Kidney epithelial cell (primary cell): ENCODE results near the gene METTL26. TPM values are rescaled to one million over a fixed set of nuclear protein-coding genes. Genes with fewer than 3 reads are reported as not detected.

Experiments
- DNase-seq: peaks from one replicate; pipeline ENCODE4 v3.0.0-alpha.2; 2010; ENCODE audit warnings: low read depth
- H3K27me3 ChIP-seq: 2 replicates; pipeline ENCODE4 v1.6.0; 2011; ENCODE audit warnings: low read length; ENCODE audit not compliant: control insufficient read depth, insufficient read depth
- H3K36me3 ChIP-seq: 2 replicates; pipeline ENCODE4 v1.5.1; 2011; ENCODE audit warnings: low read length; ENCODE audit not compliant: control insufficient read depth, insufficient read depth
- H3K4me3 ChIP-seq: 2 replicates; pipeline ENCODE4 v1.5.1; 2011; ENCODE audit warnings: low read depth, mild to moderate bottlenecking, control low read depth, low read length
- total RNA-seq: library from RNA; depleted of rRNA; stranded (reverse); fragments of >200 nt; gene quantifications from 2 replicates; pipeline ENCODE4 v1.2.3, GENCODE V29; 2015
- TF ChIP-seq, protein P1 (sequence below): IDR thresholded peaks from 2 replicates; pipeline ENCODE4 v1.5.1; 2011; ENCODE audit warnings: mild to moderate bottlenecking, moderate library complexity, low read length, control low read depth, inconsistent platforms; ENCODE audit not compliant: insufficient read depth, poor library complexity, severe bottlenecking

The METTL26 gene
- total RNA-seq, 1 donor from 2014 or later = 170 TPM

DNA sequence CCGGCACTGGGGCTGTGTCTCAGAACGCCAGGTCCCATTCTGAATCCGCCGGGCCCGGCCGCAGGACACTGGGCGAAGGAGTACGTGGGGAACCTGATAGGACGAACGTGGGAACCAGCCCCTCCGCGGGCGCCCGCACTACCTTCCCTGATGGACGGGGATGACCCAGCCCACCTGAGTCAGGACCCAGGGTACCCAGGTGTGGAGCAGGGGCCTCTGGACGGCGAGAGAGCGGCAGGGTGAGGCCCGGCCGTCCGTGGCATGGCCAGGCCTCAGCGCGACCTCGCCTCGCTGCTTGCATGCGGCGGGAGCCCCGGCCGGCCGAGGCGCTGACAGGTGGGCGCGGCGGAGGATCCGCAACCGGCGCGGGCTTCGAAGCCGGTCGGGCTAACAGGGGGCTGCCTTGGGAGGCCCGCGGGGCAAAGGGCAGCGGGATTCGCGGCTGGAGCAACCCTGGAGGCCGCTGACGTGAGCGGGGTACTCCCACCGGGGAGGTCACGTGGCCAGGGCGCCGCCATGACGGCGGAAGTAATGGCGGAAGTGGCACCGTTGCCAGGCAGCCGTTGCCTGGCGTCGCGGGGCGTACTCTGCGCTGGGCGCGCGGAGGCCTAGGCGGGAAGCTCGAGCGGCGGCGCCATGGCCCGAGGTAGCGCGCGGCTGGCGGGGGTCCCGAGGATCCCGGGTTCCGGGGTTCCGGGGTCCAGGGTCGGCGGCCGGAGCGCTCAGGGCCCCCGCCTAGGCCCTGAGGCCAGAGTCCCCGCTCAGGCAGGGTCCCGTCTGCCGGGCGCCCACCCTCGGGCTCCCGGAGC, 12.9 kb upstream of the METTL26 start, which contains the start of gene WDR90:
WDR90 (plus strand) TSS at position 585 of the 809 bp plus-strand sequence; CDS start at position 637, 52 bp downstream.
- Histone ChIP-seq H3K36me3 (no peaks in the 10 kb centered on the region), H3K27me3 (no peaks in the 10 kb centered on the region), H3K4me3 (peak within 1 kb of the TSS; percentile 53)
- TF ChIP-seq, protein P1, sequence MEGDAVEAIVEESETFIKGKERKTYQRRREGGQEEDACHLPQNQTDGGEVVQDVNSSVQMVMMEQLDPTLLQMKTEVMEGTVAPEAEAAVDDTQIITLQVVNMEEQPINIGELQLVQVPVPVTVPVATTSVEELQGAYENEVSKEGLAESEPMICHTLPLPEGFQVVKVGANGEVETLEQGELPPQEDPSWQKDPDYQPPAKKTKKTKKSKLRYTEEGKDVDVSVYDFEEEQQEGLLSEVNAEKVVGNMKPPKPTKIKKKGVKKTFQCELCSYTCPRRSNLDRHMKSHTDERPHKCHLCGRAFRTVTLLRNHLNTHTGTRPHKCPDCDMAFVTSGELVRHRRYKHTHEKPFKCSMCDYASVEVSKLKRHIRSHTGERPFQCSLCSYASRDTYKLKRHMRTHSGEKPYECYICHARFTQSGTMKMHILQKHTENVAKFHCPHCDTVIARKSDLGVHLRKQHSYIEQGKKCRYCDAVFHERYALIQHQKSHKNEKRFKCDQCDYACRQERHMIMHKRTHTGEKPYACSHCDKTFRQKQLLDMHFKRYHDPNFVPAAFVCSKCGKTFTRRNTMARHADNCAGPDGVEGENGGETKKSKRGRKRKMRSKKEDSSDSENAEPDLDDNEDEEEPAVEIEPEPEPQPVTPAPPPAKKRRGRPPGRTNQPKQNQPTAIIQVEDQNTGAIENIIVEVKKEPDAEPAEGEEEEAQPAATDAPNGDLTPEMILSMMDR = no peak
- peak; percentile 62 for DNase-seq

DNA sequence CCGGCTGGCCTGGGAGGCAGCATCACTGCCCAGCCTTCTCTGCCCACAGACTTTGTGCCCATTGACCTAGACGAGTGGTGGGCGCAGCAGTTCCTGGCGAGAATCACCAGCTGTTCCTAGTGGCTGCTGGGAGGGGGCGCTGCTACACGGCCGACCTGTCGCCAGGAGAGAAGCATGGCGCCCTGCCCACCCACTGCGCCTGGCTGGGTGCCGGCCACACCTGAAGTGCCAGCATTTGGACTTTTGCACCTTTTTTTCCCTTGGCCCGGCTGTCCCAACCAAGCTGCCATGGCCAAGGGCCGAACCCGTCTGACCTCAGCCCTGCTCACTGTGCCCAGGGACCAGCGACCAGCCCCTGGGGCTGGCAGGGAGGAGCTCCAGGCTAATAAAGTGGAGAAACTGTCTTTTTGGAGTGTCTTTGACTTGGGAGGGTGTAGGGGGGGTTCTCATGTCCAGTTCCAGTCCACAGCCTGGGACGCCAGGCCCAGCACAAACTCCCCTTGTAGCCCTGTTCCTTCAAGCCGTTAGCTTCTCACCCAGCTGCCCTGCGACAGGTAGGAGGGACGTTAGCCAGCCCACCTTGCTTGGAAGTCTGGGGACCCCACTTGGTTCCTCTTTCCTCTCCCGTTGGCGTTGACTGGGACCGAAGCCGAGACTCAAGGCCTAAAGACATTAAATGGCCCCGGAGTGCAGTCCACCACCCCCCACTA, 12.1 kb upstream of the METTL26 start:
- H3K27me3 ChIP-seq = no peaks in the 10 kb centered on the region
- peak overlapping the region; percentile 53 for H3K4me3 ChIP-seq
- H3K36me3 ChIP-seq = no peaks in the 10 kb centered on the region
- DNase-seq = no peak
- TF ChIP-seq, protein P1 = peak; percentile 53

DNA sequence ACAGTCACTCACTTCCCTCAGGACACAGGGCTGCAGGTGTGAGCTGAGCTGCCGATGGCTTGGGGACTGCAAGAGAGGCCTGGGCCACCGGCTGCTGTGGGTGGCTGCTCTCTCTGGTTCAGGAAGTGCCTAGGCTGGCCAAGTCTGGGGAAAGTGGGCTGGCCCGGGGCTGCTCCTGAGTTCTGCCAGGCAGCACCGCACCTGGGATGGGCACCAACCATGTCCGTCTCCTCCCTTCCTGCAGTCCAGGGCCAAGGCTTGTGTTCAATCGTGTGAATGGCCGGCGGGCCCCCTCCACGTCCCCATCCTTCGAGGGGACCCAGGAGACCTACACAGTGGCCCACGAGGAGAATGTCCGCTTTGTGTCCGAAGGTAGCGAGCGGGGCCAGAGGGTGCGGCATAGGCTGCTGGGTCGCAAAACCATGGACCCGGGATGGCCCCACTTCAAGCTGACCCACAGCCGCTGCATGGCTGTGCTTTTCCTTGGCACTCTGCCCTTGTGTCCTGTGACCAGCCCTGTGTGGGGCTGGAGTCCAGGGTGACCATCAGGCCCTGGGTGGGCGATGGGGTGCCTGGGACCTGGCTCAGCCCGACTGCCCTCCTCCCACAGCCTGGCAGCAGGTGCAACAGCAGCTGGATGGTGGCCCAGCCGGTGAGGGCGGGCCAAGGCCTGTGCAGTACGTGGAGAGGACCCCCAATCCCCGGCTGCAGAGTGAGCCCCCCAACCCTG, 11.2 kb upstream of the METTL26 start:
- TF ChIP-seq, protein P1 = no peak
- no peaks in the 10 kb centered on the region for H3K36me3 ChIP-seq
- H3K27me3 ChIP-seq = no peaks in the 10 kb centered on the region
- DNase-seq = no peak
- H3K4me3 ChIP-seq = no peak overlapping the region

DNA sequence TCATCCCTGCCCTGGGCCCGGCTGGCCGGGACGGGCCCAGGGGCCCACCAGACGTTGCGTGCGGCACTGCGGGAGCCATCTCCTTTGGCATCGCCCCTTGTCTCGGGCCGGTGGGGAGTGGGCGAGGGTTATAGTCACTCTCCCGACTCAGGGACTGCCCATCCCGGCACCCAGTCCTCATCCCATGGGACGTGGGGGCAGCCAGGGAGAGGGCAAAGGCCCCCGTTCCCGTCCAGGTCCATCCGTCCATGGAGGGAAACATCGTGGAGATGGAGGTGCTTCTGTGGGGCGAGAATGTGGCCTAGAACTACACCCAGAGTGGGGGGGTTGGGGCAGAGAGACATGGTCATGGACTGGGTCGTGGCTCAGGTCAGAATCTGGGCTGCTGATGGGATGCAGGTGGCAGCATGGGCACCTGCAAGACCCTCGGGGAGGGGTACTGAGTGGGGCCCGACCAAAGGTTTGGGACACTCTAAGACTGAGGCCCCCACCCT, 10.6 kb upstream of the METTL26 start:
- H3K4me3 ChIP-seq = no peak overlapping the region
- no peak for DNase-seq
- no peaks in the 10 kb centered on the region for H3K27me3 ChIP-seq
- TF ChIP-seq, protein P1 = no peak
- no peaks in the 10 kb centered on the region for H3K36me3 ChIP-seq

DNA sequence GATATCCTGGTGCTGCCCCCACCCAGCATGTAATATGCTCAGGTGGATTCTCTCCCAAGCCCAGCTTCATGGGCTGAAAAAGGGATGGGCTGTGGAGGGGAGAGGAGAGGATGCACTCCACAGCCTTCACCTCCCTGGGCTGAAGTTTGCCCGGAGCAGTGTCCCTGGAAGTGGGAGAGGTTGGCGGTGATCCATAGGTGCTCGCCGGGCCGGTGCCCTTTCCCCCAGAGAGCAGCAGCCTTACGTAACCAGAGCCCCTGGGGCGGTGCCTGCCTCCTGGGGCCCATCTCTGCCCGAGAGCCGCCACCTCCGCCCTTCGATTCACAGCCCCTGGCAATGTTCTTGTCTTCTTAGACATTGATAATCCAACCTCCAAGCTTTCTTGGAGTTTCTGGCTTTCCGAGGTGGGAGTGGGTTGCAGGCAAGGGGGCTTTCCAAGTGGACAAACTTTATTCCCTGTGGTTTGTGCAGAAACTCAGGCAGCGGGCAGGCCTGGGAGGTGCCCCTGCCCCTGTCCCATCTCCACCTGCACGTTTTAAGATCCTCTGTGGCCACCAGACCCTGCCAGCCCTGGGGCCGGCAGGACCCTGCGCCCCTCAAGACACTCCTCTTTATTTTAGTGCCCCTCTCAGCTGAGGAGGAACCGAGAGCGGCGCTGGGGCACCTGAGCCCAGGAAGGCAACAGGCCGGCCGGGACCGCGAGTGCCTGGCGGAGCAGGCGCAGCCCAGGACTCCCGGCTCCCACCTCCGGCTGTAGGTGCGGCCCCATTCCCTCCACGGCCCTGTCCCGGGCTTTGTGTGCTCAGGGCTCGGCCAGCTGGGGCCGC, 10.0 kb upstream of the METTL26 start:
- TF ChIP-seq, protein P1 = no peak
- no peaks in the 10 kb centered on the region for H3K27me3 ChIP-seq
- no peak for DNase-seq
- no peaks in the 10 kb centered on the region for H3K36me3 ChIP-seq
- H3K4me3 ChIP-seq = no peak overlapping the region
